HepG2 (cell line): Measurements from ENCODE around the gene TRPC1. TPM values are rescaled to one million over a fixed set of nuclear protein-coding genes. Genes with fewer than 3 reads are reported as not detected.

Source experiments
- ATF7-NPFF ChIP-seq: sonication (generic); formaldehyde crosslinking; IDR thresholded peaks from 2 replicates; pipeline ENCODE4 v1.8.1; 2023; ENCODE audit warnings: mild to moderate bottlenecking, low read depth, missing genetic modification reagents, moderate library complexity
- BHLHE40 ChIP-seq: IDR thresholded peaks from 2 replicates; pipeline ENCODE4 v1.6.1; 2011; ENCODE audit warnings: low read length, improper control_type of control experiment
- CEBPZ ChIP-seq: IDR thresholded peaks from 2 replicates; pipeline ENCODE4 v1.6.1; 2012; ENCODE audit warnings: low read length, improper control_type of control experiment
- CENPX ChIP-seq: sonication (generic); formaldehyde crosslinking; IDR thresholded peaks from 2 replicates; pipeline ENCODE4 v1.9.0; 2021; ENCODE audit warnings: mild to moderate bottlenecking, missing genetic modification reagents, moderate library complexity
- HINFP ChIP-seq: sonication (generic); formaldehyde crosslinking; IDR thresholded peaks from 2 replicates; pipeline ENCODE4 v1.4.0; 2020; ENCODE audit warnings: low read depth, mild to moderate bottlenecking, missing genetic modification reagents
- ISX ChIP-seq: sonication (generic); formaldehyde crosslinking; conservative IDR thresholded peaks from 2 replicates; pipeline ENCODE4 v1.5.0; 2020; ENCODE audit warnings: missing genetic modification reagents
- MIER3 ChIP-seq: IDR thresholded peaks from 2 replicates; pipeline ENCODE4 v1.6.1; 2016; ENCODE audit warnings: missing compliant biosample characterization, borderline replicate concordance
- MXD3 ChIP-seq: IDR thresholded peaks from 2 replicates; pipeline ENCODE4 v1.6.1; 2016; ENCODE audit warnings: mild to moderate bottlenecking, missing biosample characterization, missing genetic modification reagents
- NFYC ChIP-seq: IDR thresholded peaks from 2 replicates; pipeline ENCODE4 v1.6.1; 2016; ENCODE audit warnings: missing genetic modification reagents, missing compliant biosample characterization
- NR2C2 ChIP-seq: sonication (generic); formaldehyde crosslinking; IDR thresholded peaks from 2 replicates; pipeline ENCODE4 v1.4.0; 2020; ENCODE audit warnings: missing genetic modification reagents, mild to moderate bottlenecking, moderate library complexity, borderline replicate concordance
- RXRB ChIP-seq: IDR thresholded peaks from 2 replicates; pipeline ENCODE4 v1.6.1; 2016; ENCODE audit warnings: borderline replicate concordance, missing genetic modification reagents, missing compliant biosample characterization
- SIX4 ChIP-seq: sonication (generic); formaldehyde crosslinking; IDR thresholded peaks from 2 replicates; pipeline ENCODE4 v1.4.0; 2020; ENCODE audit warnings: missing genetic modification reagents
- SMARCC2 ChIP-seq: fragments of 450-650 bp; IDR thresholded peaks from 2 replicates; pipeline ENCODE4 v1.6.1; 2017; ENCODE audit warnings: antibody characterized with exemption, mild to moderate bottlenecking
- SP5 ChIP-seq: IDR thresholded peaks from 2 replicates; pipeline ENCODE4 v1.6.1; 2016; ENCODE audit warnings: low read depth, borderline replicate concordance
- TRAFD1 ChIP-seq: sonication (generic); formaldehyde crosslinking; IDR thresholded peaks from 2 replicates; pipeline ENCODE4 v1.5.1; 2020; ENCODE audit warnings: missing genetic modification reagents, mild to moderate bottlenecking, borderline replicate concordance
- ZNF281 ChIP-seq: sonication (generic); formaldehyde crosslinking; IDR thresholded peaks from 2 replicates; pipeline ENCODE4 v1.4.0; 2020; ENCODE audit warnings: missing genetic modification reagents, borderline replicate concordance
- ZNF747 ChIP-seq: sonication (generic); formaldehyde crosslinking; IDR thresholded peaks from 2 replicates; pipeline ENCODE4 v1.8.1; 2023; ENCODE audit warnings: missing genetic modification reagents, mild to moderate bottlenecking, borderline replicate concordance
- polyA plus RNA-seq, 8 experiments: library from polyadenylated mRNA; depleted of rRNA in 3 of 8; stranded (reverse) in 7 of 8; unstranded in 1 of 8; fragments of >200 nt; fragmentation: Illumina TruSeq in 4 of 8; extraction: Trizol in 4 of 8; gene quantifications; 2 replicates each; pipeline versions ENCODE4 v1.2.1 to v1.2.3, GENCODE V29; 2011 to 2016; ENCODE audit warnings: low read depth in 4 of 8, missing spikeins in 1 of 8, mixed read lengths in 1 of 8; ENCODE audit not compliant: insufficient read depth in 1 of 8
- total RNA-seq, 5 experiments: library from RNA; depleted of rRNA; stranded (reverse); fragments of >200 nt; fragmentation: Illumina TruSeq; extraction: Trizol; gene quantifications; 2 replicates each; pipeline ENCODE4 v1.2.3, GENCODE V29; 2016; ENCODE audit warnings: low read depth in 1 of 5

TRPC1 gene
- total and polyA plus RNA-seq, 2 of the 13 experiments (the other 11 are each of a cell fraction or from before 2014, with no cell fraction given), result 10.8 to 13.1 TPM

GRCh38 chr3:142723968-142724681, at the start of gene TRPC1 (continued):
- TF ChIP-seq SIX4 (CRISPR knock-in tag) (no peak), BHLHE40 (no peak), SMARCC2 (no peak), SP5 (CRISPR knock-in tag) (peak; percentile 51), MXD3 (no peak), CEBPZ (no peak), ZNF747 (CRISPR knock-in tag) (peak; percentile 33; the same call in 1 of the 2 replicates), NR2C2 (peak; percentile 67), HINFP (CRISPR knock-in tag) (peak; percentile 46; the same call in 1 of the 2 replicates), NFYC (0 out of 2 replicates have a peak, but pooled peaks have one; percentile 7), ZNF281 (CRISPR knock-in tag) (no peak), TRAFD1 (no peak), ISX (CRISPR knock-in tag) (no peak), MIER3 (CRISPR knock-in tag) (no peak), CENPX (CRISPR knock-in tag) (no peak), RXRB (no peak), ATF7-NPFF (CRISPR knock-in tag) (peak; percentile 66; the same call in 1 of the 2 replicates)
